ENCODE measurements around the gene THAP4. TPM values are rescaled to one million over a fixed set of nuclear protein-coding genes. Genes with fewer than 3 reads are reported as not detected.

The THAP4 gene
- total and polyA plus RNA-seq, 2 experiments from 2014 or later, result 82.0 to 101 TPM

GRCh38 chr2:241615522-241616052, 21.4 kb downstream of the THAP4 start:
- no peak for DNase-seq (ENCODE audit: low read depth in 1 of 2, low spot score in 1 of 2)
- Histone ChIP-seq H3K36me3 (no peaks in the 10 kb centered on the region), H3K27me3 (no peaks in the 10 kb centered on the region), H3K27ac (no peak overlapping the region), H3K9me3 (ENCODE audit: low read depth) (no peaks in the 10 kb centered on the region), H3K4me3 (no peak overlapping the region), H3K4me1 (ENCODE audit: low read depth) (no peaks in the 10 kb centered on the region)
- TF ChIP-seq CTCF (IDR thresholded peaks at IDR 0.05; ENCODE audit: low read depth, low read length), result no peak

- Histone ChIP-seq H3K9me3 (ENCODE audit: low read depth) (no peaks in the 10 kb centered on the region), H3K27me3 (no peaks in the 10 kb centered on the region), H3K4me3 (no peak overlapping the region), H3K4me1 (ENCODE audit: low read depth) (no peaks in the 10 kb centered on the region), H3K27ac (no peak overlapping the region), H3K36me3 (no peaks in the 10 kb centered on the region)
- DNase-seq (ENCODE audit: low read depth in 1 of 2, low spot score in 1 of 2), result no peak
- no peak for TF ChIP-seq CTCF (IDR thresholded peaks at IDR 0.05; ENCODE audit: low read depth, low read length)
Observed at GRCh38 chr2:241615041-241615440, 21.9 kb downstream of the THAP4 start.

- Histone ChIP-seq H3K4me1 (ENCODE audit: low read depth) (peaks cover 6% of the 10 kb centered on the region), H3K27me3 (no peaks in the 10 kb centered on the region), H3K27ac (no peak overlapping the region), H3K4me3 (no peak overlapping the region), H3K9me3 (ENCODE audit: low read depth) (no peaks in the 10 kb centered on the region), H3K36me3 (no peaks in the 10 kb centered on the region)
- no peak for TF ChIP-seq CTCF (IDR thresholded peaks at IDR 0.05; ENCODE audit: low read depth, low read length)
- peak in 1 of 2 donors; percentile 75 for DNase-seq (ENCODE audit: low read depth in 1 of 2, low spot score in 1 of 2)
Observed at GRCh38 chr2:241613017-241613780, 23.8 kb downstream of the THAP4 start.

- no peaks in the 10 kb centered on the region for H3K36me3 ChIP-seq
- H3K27ac ChIP-seq, result peak overlapping the region; percentile 20
- H3K27me3 ChIP-seq, result no peaks in the 10 kb centered on the region
- peak in 1 of 2 donors; percentile 7 for DNase-seq (ENCODE audit: low read depth in 1 of 2, low spot score in 1 of 2)
- TF ChIP-seq CTCF (IDR thresholded peaks at IDR 0.05; ENCODE audit: low read depth, low read length), result no peak
- H3K9me3 ChIP-seq (ENCODE audit: low read depth), result no peaks in the 10 kb centered on the region
- no peak overlapping the region for H3K4me3 ChIP-seq
- peaks cover 6% of the 10 kb centered on the region for H3K4me1 ChIP-seq (ENCODE audit: low read depth)
Observed at GRCh38 chr2:241612156-241613016, 24.6 kb downstream of the THAP4 start.

- TF ChIP-seq CTCF (IDR thresholded peaks at IDR 0.05; ENCODE audit: low read depth, low read length), result no peak
- Histone ChIP-seq H3K4me3 (no peak overlapping the region), H3K9me3 (ENCODE audit: low read depth) (no peaks in the 10 kb centered on the region), H3K27ac (no peak overlapping the region), H3K4me1 (ENCODE audit: low read depth) (peaks cover 6% of the 10 kb centered on the region), H3K36me3 (peaks cover 2% of the 10 kb centered on the region), H3K27me3 (no peaks in the 10 kb centered on the region)
- DNase-seq (ENCODE audit: low read depth in 1 of 2, low spot score in 1 of 2), result no peak
Observed at GRCh38 chr2:241611062-241611461, 25.9 kb downstream of the THAP4 start.

All from cardiac muscle cell (in vitro differentiated cells and primary cell).